Superior temporal gyrus (tissue), 1 donor: ENCODE results near the gene DHRSX.
"Not testable (repeated sequence)": the region's sequence is repeated elsewhere in the genome, so short reads cannot be mapped to it uniquely, and the experiment has no call there.

Experiments used
- DNase-seq: peaks from one replicate; pipeline ENCODE4 v3.0.0-alpha.2; 2016; ENCODE audit errors: extremely low spot score

DHRSX gene

GRCh38 chrX:2497961-2498780, 2.6 kb downstream of the DHRSX start:
- DNase-seq: peak; percentile 74

GRCh38 chrX:2495595-2495994, 5.2 kb downstream of the DHRSX start:
- DNase-seq: no peak

GRCh38 chrX:2492531-2493218, 8.1 kb downstream of the DHRSX start:
- DNase-seq: no peak

- no peak for DNase-seq
Measured at GRCh38 chrX:2490634-2491033, 10.1 kb downstream of the DHRSX start.

GRCh38 chrX:2489446-2490445, 11.0 kb downstream of the DHRSX start:
- DNase-seq: no peak

GRCh38 chrX:2488621-2489285, 12.0 kb downstream of the DHRSX start:
- no peak for DNase-seq

GRCh38 chrX:2487366-2487765, 13.4 kb downstream of the DHRSX start:
- no peak for DNase-seq

GRCh38 chrX:2486476-2487133, 14.2 kb downstream of the DHRSX start:
- no peak for DNase-seq

GRCh38 chrX:2485789-2486345, 14.9 kb downstream of the DHRSX start:
- DNase-seq: no peak

GRCh38 chrX:2484721-2485648, 15.8 kb downstream of the DHRSX start:
- peak; percentile 64 for DNase-seq

GRCh38 chrX:2484256-2484655, 16.5 kb downstream of the DHRSX start:
- DNase-seq: peak; percentile 24

GRCh38 chrX:2483398-2484060, 17.2 kb downstream of the DHRSX start:
- DNase-seq: no peak

- DNase-seq: not testable (repeated sequence)
Measured at GRCh38 chrX:2481597-2481996, 19.2 kb downstream of the DHRSX start.

GRCh38 chrX:2479982-2480381, 20.8 kb downstream of the DHRSX start:
- DNase-seq: not testable (repeated sequence)

GRCh38 chrX:2479420-2479780, 21.4 kb downstream of the DHRSX start:
- DNase-seq: no peak

GRCh38 chrX:2478546-2479419, 22.0 kb downstream of the DHRSX start:
- no peak for DNase-seq

- DNase-seq: not testable (repeated sequence)
Measured at GRCh38 chrX:2477313-2477712, 23.5 kb downstream of the DHRSX start.
